Kidney epithelial cell (primary cell): ENCODE results near the gene PAH. TPM values are rescaled to one million over a fixed set of nuclear protein-coding genes. Genes with fewer than 3 reads are reported as not detected.

Experiments
- DNase-seq: peaks from one replicate; pipeline ENCODE4 v3.0.0-alpha.2; 2010; ENCODE audit warnings: low read depth
- H3K27me3 ChIP-seq: 2 replicates; pipeline ENCODE4 v1.6.0; 2011; ENCODE audit warnings: low read length; ENCODE audit not compliant: control insufficient read depth, insufficient read depth
- H3K36me3 ChIP-seq: 2 replicates; pipeline ENCODE4 v1.5.1; 2011; ENCODE audit warnings: low read length; ENCODE audit not compliant: control insufficient read depth, insufficient read depth
- H3K4me3 ChIP-seq: 2 replicates; pipeline ENCODE4 v1.5.1; 2011; ENCODE audit warnings: low read depth, mild to moderate bottlenecking, control low read depth, low read length
- total RNA-seq: library from RNA; depleted of rRNA; stranded (reverse); fragments of >200 nt; gene quantifications from 2 replicates; pipeline ENCODE4 v1.2.3, GENCODE V29; 2015
- TF ChIP-seq, protein P1 (sequence below): IDR thresholded peaks from 2 replicates; pipeline ENCODE4 v1.5.1; 2011; ENCODE audit warnings: mild to moderate bottlenecking, moderate library complexity, low read length, control low read depth, inconsistent platforms; ENCODE audit not compliant: insufficient read depth, poor library complexity, severe bottlenecking

PAH gene
- 1.1 TPM in 1 of 2 replicates, not detected in the other for total RNA-seq

DNA sequence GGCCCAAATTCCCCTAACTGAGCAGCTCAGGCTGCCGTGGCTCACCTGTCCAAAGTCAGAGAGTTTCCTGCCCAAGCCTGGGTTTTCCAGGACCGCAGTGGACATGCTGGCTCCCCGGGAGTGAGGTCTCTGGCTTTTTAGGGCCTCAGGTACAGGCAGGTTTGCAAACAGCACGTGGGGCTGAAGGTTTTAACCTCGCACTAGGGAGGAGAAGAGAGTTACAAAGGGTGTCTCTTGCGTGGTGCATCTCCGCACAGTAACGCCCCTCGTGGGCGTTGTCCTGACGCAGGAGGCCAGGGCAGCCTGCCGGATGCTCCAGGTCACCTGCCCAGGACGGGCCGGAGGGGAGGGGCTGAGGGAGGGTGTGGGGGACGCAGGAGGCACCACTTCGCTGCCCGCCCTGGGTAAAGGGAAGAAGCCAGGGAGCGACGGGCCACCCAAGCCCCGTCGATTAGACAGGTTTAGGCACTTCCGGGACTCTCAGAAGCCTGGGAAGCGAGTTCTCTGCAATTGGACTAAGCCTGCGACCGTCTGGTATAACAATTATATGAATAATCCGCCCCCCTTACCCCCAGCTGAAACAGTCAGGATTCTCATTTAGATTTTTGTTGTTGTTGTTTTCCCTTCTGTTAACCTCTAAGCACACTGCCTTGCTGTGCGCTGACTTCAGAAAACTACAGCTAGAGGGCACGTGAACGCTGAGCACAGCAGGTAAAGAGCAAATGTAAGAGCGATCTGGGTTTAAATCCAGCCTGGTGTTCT lies at the start of gene PAH:
Gene PAH (minus strand): TSS at position 219 of the 762 bp plus-strand sequence. CDS start 114 bp downstream, at position 105.
- no peak for DNase-seq
- Histone ChIP-seq H3K27me3 (no peaks in the 10 kb centered on the region), H3K4me3 (no peak within 1 kb of the TSS), H3K36me3 (no peaks in the 10 kb centered on the region)
- TF ChIP-seq, protein P1, sequence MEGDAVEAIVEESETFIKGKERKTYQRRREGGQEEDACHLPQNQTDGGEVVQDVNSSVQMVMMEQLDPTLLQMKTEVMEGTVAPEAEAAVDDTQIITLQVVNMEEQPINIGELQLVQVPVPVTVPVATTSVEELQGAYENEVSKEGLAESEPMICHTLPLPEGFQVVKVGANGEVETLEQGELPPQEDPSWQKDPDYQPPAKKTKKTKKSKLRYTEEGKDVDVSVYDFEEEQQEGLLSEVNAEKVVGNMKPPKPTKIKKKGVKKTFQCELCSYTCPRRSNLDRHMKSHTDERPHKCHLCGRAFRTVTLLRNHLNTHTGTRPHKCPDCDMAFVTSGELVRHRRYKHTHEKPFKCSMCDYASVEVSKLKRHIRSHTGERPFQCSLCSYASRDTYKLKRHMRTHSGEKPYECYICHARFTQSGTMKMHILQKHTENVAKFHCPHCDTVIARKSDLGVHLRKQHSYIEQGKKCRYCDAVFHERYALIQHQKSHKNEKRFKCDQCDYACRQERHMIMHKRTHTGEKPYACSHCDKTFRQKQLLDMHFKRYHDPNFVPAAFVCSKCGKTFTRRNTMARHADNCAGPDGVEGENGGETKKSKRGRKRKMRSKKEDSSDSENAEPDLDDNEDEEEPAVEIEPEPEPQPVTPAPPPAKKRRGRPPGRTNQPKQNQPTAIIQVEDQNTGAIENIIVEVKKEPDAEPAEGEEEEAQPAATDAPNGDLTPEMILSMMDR = no peak

DNA sequence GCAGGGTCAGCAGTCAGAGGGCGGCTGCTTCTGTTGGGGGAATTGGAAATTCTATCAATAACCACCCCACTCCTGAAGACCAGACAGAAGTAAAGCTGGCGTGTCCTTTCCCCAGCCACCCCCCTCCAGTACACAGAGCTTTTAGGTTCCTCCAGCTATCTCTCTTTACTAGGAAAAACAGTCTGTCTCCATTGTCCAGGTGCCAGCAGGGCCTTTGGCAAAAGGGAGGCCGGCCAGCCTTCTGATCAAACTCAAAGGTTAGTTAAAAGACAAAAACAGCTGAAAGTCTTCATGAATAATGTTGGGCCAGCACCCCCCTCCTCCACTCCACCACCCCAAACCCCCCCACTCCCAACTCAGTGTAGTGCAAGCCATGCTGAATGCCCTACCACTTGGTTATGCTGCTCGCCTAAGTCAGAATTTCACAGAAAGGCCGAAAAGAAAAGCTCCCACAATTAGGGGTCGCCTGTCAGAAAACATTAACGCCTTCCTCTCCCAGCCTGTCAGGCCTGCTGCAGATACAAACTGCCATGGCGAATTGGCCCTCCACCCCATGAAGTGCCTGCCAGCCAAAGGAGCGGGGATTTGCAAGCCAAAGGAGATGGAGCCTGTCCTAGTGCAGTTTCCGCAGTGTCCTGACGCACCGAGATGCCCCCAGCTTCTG lies 49.3 kb upstream of the PAH start:
- Histone ChIP-seq H3K36me3 (no peaks in the 10 kb centered on the region), H3K4me3 (no peak overlapping the region), H3K27me3 (peaks cover 51% of the 10 kb centered on the region)
- TF ChIP-seq, protein P1 = no peak
- no peak for DNase-seq

DNA sequence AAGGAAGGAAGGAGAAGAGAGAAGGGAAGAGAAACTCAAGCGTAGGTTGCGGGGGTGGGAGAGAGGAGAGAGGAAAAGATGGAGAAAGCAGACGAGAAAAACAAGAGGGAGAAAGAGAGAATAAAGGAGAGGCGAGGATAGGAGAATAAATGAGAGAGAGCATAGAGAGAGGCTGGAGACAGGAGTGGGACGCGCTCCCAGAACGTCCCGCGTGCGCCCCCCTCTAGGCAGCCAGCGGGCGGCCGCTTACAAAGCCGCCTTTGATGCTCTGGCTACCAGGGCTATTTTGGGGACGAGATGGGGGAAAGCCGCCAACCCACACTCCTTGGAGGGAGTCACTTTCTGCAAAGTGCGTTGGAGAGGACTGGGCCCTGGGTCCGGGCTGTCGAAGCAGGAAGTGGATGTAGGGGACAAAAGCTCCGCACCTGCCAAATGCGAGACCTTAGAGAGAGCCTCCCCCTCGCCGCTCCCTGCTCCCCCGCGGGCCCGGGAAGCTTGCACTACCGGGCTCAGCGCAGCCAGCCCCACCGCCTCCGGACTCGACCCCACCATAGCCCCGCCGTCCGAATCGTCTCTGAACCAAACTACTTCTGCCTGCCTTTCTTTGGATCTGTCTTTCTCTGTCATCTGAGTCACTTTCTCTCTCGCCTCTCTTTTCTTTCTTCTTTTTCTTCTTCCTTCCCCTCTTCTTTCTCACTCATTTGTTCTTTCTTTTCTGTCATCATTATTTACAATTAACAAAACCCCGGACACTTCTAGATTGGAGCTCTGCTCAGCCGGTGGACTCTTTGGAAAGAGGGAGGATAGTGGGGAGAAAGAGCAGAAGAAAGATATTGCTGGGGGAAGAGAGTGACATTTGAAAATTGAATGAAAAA lies 48.5 kb upstream of the PAH start:
- DNase-seq = no peak
- peaks cover 58% of the 10 kb centered on the region for H3K27me3 ChIP-seq
- TF ChIP-seq, protein P1 = no peak
- no peak overlapping the region for H3K4me3 ChIP-seq
- no peaks in the 10 kb centered on the region for H3K36me3 ChIP-seq

DNA sequence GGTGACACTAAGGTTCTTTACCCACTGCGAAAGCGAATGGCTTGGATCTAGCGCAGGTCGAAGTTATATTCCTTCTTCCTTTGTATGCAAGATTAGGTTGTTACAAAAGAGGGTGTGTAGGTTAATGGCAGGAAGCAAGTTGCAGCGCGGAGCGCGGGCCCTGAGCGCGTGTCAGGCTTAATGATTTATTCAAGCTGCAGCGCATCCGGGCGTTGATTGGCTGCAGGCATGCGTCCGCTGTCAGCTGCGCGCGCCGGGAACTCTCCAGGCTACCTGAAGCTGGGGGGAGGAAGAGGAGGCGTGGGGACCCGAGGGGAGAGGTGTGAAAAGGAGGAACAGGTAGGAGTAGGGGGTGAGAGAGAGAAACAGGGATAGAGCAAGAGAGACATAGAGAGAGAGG lies 47.8 kb upstream of the PAH start:
- no peaks in the 10 kb centered on the region for H3K36me3 ChIP-seq
- DNase-seq = no peak
- TF ChIP-seq, protein P1 = no peak
- no peak overlapping the region for H3K4me3 ChIP-seq
- H3K27me3 ChIP-seq = peaks cover 58% of the 10 kb centered on the region

DNA sequence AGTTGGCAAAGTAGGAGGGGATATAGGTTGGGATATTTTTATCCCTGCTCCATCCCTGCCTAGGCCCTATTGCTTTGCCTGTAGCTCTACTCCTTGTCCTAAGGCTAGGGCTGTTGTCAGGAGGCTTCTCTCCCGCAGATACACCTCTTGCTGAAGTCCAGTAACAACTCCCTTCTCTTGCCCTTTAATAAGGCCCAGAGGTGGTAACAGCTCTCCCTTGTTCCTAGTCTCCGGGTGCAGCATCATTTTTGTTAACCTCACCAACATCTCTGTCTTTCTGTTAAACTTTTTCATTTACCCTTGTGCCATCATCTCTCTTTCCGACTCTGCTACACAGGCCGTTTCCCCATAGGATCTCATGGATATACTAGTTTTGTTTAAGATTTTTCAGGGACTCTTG lies 46.8 kb upstream of the PAH start:
- TF ChIP-seq, protein P1 = no peak
- no peak overlapping the region for H3K4me3 ChIP-seq

More for the DNA sequence above, 46.8 kb upstream of the PAH start:
- Histone ChIP-seq H3K27me3 (peaks cover 67% of the 10 kb centered on the region), H3K36me3 (no peaks in the 10 kb centered on the region)
- no peak for DNase-seq
